Fibroblast of skin of right quadriceps (primary cell): ENCODE results near the gene KTI12.
"Not testable (repeated sequence)": the region's sequence is repeated elsewhere in the genome, so short reads cannot be mapped to it uniquely, and the experiment has no call there.

Experiments used
- DNase-seq: peaks from one replicate; pipeline ENCODE4 v3.0.0-alpha.2; 2013

The KTI12 gene, protein sequence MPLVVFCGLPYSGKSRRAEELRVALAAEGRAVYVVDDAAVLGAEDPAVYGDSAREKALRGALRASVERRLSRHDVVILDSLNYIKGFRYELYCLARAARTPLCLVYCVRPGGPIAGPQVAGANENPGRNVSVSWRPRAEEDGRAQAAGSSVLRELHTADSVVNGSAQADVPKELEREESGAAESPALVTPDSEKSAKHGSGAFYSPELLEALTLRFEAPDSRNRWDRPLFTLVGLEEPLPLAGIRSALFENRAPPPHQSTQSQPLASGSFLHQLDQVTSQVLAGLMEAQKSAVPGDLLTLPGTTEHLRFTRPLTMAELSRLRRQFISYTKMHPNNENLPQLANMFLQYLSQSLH

DNA sequence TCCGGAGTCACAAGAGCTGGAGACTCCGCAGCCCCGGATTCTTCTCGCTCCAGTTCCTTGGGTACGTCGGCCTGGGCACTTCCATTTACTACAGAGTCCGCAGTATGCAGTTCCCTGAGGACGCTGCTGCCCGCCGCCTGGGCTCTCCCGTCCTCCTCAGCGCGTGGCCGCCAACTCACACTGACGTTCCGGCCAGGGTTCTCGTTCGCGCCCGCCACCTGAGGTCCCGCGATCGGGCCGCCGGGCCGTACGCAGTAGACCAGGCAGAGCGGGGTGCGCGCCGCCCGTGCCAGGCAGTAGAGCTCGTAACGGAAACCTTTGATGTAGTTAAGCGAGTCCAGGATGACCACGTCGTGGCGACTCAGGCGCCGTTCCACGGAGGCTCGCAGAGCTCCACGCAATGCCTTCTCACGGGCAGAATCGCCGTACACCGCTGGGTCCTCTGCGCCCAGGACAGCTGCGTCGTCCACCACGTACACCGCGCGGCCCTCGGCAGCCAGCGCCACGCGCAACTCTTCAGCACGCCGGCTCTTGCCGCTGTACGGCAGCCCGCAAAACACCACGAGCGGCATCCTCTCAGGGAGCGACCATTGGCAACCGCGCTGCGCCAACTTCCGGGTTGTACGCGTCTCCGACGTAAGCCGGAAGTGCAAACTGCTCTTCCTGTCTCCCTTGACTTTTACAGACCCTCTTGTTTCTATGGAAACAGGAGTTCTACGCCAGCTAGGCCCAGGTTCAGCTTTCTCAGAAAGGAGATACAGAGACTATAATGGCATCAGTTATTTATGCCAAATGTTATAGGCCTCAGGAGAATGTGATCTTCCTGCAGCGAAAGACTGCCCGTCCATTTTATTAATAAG is at the start of gene KTI12:
KTI12 (minus strand) TSS at position 621 of the 860 bp plus-strand sequence; CDS start at position 572, 49 bp downstream.
- DNase-seq = peak; percentile 89

- DNase-seq = no peak
Observed at GRCh38 chr1:52080014-52080415, 46.4 kb upstream of the KTI12 start.

GRCh38 chr1:52077277-52077676 is 43.7 kb upstream of the KTI12 start:
- not testable (repeated sequence) for DNase-seq

DNA sequence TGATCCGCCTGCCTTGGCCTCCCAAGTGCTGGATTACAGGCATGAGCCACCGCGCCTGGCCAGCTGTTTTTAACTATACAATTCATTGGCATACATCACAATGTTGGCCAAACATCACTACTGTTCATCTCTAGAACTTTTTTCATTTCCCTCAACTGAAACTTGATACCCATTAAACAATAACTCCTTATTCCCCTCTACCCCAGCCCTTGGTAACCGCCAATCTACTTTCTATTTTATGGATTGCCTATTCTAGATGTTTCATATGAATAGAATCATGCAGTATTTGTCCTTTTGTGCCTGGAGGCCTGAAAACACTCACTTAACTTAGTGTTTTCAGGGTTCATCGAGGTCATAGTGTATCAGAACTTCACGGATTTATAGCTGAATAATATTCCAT is 38.7 kb upstream of the KTI12 start:
- DNase-seq = no peak

- DNase-seq = no peak
Observed at GRCh38 chr1:52070704-52071103, 37.1 kb upstream of the KTI12 start.

- no peak for DNase-seq
Observed at GRCh38 chr1:52063192-52063591, 29.6 kb upstream of the KTI12 start.

GRCh38 chr1:52060822-52061221 is 27.2 kb upstream of the KTI12 start:
- no peak for DNase-seq

DNA sequence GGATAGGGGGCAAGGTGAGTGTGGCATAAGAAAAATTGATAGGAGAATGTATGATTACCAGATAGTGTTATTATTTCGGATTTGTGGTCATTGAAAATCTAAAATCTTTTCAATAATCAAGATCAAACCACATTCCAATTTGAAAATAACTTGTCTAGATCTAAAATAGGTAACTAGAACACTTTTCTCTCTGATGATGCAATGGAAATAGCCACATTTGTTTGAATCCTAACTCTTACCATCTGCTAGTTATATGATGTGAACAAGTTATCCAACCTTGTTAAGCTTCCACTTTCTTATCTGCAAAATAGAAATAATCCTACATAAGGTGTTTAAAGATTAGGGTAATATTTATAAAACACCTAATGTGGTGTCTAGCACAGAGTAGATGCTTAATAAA is 26.3 kb upstream of the KTI12 start:
- no peak for DNase-seq

DNA sequence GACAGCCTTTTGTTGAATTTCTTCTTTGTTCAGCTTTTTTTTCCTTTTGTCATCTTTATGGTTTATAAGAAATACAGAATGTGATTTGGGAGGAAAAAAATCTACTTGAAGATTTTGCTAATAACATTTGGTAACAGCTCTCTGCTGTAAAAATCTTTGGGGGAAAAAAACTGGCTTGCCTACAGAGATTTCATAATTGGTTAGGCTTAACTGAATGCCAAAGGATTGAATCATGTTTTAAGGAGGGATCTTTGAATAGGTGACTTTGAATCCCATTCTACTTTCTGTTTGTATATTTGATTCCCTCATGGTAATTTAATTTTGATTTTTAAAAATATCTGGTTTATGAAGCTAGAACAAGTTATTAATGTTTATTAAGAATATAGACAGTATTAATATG is 25.7 kb upstream of the KTI12 start:
- DNase-seq = peak; percentile 63

- DNase-seq = peak; percentile 17
Observed at GRCh38 chr1:52057876-52058415, 24.3 kb upstream of the KTI12 start.

- no peak for DNase-seq
Observed at GRCh38 chr1:52057255-52057654, 23.6 kb upstream of the KTI12 start.

DNA sequence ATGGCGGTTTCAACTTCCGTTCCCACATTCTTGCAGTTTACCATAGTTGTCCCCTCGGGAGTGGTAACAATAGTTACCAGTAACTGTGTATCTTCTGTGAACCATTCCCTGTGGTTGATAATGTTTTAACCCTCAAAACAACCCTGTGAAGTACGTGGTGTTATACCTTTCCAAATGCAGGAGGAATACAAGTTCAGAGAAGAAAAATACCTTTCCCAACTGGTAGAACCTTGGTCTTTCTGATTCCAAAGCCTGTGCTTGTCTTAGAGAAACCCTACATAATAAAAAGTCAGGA is 23.3 kb upstream of the KTI12 start:
- peak; percentile 57 for DNase-seq

DNA sequence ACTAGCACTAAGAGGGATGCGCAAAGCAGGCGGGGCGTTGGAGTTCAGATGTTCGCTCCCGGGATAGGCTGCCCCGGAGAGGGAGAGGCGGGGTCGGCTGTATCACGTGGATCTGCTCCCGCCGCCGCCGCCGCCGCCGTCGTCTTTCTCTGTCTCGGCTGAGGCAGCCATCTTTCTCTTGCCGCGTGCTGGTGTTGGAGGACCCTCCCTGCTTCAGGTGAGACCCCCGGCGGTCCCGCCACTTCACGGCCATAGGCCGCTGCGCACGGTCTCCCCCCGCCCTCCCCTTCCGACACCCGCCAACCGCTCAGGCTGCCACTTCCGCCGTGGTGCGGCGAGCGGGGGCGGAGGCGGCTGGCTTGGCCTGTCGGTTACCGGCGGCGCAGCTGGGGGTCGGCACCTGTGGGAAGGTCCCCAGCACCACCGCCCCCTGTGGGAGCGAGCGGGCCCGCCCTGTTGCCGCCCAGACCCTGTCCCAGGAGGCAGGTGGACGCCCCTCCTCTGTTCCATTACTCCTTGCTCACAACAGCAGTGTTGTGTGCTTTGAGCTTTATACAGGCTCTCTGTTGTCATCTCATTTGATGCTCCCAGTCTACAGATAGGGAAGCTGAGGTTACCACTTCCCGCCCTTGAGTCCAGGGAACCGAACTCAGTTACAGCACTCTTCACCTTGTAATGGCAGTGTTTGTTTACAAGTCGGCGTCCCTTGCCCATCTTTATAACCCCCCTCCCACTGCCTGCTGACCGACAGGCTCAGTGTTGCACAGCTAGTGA is 22.7 kb upstream of the KTI12 start, which contains the start of gene BTF3L4:
BTF3L4 (plus strand) TSS at position 133 of the 774 bp plus-strand sequence. CDS start 3,553 bp downstream, outside the sequence.
- peak; percentile 93 for DNase-seq

GRCh38 chr1:52055866-52056162 is 22.2 kb upstream of the KTI12 start:
- no peak for DNase-seq

DNA sequence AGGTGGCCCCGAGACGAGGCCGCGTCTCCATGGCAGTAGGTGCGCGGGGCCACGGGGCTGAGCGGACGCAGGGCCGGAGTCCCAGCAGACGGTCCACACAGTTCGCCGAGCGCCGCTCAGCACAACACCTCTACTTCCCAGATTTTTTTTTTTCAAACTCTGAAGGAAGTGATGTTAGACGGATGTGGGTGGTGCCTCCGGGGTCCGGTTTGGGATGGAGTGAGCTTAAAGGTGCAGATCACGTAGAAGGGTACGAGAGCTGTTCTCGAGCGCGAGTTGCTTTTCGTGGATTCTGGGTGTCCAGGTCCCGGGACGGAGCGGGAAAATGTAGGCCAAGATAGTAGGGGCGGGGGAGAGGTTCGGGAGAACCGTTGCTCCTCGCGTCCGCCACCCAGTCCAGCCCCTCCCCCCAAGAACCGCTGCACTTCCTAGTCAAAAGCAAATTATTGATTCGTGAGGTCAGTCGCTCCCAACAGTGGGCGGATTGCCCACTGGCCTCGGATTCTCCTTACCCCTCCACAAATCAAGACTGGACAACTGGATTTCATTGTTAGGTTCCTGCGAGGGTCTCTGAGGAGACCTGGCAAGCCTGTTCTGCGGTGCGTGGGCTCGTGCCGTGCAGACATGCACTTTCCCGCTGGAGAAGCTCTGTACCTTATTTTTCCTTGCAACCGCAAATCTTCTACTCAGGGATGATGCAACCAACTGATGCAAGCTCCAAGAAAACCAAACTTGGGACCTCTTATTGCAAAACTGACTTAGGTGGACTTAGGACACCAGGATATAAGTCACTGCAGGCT is 21.7 kb upstream of the KTI12 start, which contains the start of gene TXNDC12:
TXNDC12 (minus strand) TSS at position 126 of the 800 bp plus-strand sequence; CDS start at position 31, 95 bp downstream.
- peak; percentile 89 for DNase-seq

DNA sequence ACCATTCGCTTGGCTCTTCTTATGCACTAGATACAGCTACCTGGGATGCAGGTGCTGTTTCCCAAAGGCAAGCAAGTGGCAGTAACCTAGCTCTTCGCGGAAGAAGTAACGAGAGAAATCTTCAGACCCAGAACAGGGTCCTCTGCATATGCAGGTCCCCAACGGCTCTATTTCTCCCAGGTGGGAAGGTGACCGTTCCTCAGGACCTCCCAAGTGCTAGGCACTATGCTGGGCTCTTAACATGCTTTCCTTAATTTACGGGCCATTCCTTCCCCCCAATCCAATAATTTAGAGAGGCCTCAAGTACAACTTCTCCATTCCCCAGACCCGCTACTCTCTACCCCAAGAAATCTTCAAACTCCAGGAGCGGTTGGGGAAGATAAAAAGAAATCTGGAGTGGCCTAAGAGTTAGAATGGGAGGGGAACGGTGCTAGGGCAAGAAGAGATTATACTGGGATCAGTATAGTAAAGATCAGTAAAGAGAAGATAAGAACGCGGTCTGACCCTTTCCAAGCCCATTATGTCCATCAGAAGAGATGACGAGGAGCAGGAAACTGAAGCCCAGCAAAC is 21.0 kb upstream of the KTI12 start:
- no peak for DNase-seq

DNA sequence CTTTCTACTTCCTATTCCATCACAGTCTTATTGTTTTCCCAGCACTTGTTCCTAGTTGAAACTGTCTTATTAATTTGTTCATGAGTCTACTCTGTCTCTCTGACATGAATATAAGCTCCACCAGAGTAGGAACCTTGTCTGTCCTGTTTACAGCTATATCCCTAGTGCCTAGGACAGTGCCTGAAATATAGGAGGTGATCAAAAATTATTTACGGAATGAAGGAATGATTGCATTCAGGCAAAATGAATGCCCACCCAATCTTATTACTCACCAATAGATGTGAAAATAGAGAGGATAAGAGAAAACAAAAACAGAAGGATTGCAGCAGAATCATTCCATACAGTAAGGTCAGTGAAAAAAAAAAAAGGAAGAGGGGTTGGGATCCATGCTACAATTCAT is 20.3 kb upstream of the KTI12 start:
- no peak for DNase-seq

- DNase-seq = not testable (repeated sequence)
Observed at GRCh38 chr1:52049337-52049736, 15.7 kb upstream of the KTI12 start.

DNA sequence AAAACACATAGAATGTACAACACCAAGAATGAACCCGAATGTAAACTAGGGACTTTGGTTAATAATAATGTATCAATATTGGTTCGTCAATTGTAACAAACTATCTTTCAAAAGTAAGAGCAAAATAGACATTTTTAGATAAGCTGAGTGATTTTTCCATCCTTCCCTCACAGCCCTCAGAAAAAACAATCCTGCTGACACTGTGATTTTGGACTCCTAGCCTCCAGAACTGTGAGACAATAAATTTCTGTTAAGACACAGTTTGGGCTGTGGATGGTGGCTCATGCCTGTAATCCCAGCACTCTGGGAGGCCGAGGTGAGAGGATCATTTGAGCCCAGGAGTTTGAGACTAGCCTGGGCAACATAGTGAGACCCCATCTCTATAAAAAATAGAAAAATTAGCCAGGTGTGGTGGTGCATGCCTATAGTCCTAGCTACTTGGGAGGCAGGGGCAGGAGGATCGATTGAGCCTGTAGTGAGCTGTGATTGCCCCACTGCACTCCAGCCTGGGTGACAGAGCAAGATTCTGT is 12.1 kb upstream of the KTI12 start:
- not testable (repeated sequence) for DNase-seq

DNA sequence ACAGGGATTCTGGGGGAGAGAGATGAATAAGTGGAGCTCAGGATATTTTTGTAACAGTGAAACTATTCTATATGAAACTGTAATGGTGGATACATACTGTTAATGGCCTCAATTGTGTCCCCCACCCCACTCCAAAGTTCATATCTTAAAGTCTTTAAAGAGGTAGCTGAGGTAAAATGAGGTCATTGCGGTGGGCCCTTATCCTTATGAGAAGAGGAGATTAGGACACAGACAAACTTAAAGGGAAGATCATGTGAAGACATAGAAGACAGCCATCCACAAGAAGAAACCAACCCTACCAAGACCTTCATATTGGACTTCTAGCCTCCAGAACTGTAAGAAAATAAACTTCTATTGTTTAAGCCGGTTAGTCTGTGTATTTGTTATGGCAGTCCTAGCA is 11.6 kb upstream of the KTI12 start:
- no peak for DNase-seq

- no peak for DNase-seq
Observed at GRCh38 chr1:52041551-52042185, 8.1 kb upstream of the KTI12 start.
